Stomach (tissue), 4 donors: ENCODE results near the gene SUSD5.

Experiments used
- CTCF ChIP-seq, 7 experiments: fragments of 450-650 bp in 4 of 7; fragments of 200-600 bp in 3 of 7; sonication (generic) in 3 of 7; IDR thresholded peaks; one replicate each; pipeline ENCODE4 v1.5.1; 2016 to 2019; ENCODE audit warnings: antibody characterized with exemption in 7 of 7, control low read depth in 2 of 7, mild to moderate bottlenecking in 1 of 7
- POLR2A ChIP-seq, 4 donors: fragments of 450-650 bp; IDR thresholded peaks; one replicate each; pipeline ENCODE4 v1.6.1; 2016; ENCODE audit warnings: antibody characterized with exemption in 4 of 4, control low read depth in 2 of 4, mild to moderate bottlenecking in 1 of 4, moderate library complexity in 1 of 4
- POLR2AphosphoS5 ChIP-seq, 3 donors: sonication (generic); formaldehyde crosslinking; IDR thresholded peaks; one replicate each; pipeline ENCODE4 v1.6.1; 2016; ENCODE audit warnings: antibody characterized with exemption in 3 of 3

GRCh38 chr3:33103034-33103433 is 115.6 kb downstream of the SUSD5 start:
- TF ChIP-seq POLR2A (IDR thresholded peaks at IDR 0.05) (no peak), CTCF (IDR thresholded peaks at IDR 0.05) (no peak), POLR2AphosphoS5 (IDR thresholded peaks at IDR 0.05) (no peak)
